ENCODE measurements around the gene AGL. TPM values are rescaled to one million over a fixed set of nuclear protein-coding genes. Genes with fewer than 3 reads are reported as not detected.
"Not testable (repeated sequence)": the region's sequence is repeated elsewhere in the genome, so short reads cannot be mapped to it uniquely, and the experiment has no call there.

The AGL gene
- total RNA-seq, 2 experiments from 2014 or later = 8.6 to 9.6 TPM

DNA sequence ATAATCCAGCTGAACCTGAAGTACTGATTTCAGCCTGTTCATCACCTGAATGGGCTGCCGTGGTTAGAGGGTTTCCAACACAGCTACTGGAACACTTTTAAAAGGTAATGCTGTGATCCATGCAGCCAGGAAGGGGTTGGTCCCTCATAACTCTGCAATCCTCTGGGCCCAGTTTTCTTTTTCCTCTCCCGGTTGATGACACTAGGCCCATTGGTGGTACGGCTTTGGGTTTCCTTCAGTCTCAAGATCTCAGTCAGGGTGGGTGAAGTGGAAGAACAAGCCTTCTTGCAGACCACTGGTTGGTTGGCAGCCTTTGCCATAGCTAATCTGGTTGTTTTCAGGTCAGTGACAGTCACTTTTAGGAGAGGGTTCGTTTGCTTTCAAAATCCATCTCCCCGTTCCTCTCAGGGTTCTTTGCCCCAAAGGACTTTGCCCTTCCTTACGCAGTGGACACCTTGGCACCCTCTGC, 119.1 kb downstream of the AGL start:
- H3K36me3 Mint-ChIP-seq (ENCODE audit: low read depth) = peaks cover 18% of the 10 kb centered on the region
- no peaks in the 10 kb centered on the region for H3K9me3 Mint-ChIP-seq
- TF ChIP-seq, protein P1, sequence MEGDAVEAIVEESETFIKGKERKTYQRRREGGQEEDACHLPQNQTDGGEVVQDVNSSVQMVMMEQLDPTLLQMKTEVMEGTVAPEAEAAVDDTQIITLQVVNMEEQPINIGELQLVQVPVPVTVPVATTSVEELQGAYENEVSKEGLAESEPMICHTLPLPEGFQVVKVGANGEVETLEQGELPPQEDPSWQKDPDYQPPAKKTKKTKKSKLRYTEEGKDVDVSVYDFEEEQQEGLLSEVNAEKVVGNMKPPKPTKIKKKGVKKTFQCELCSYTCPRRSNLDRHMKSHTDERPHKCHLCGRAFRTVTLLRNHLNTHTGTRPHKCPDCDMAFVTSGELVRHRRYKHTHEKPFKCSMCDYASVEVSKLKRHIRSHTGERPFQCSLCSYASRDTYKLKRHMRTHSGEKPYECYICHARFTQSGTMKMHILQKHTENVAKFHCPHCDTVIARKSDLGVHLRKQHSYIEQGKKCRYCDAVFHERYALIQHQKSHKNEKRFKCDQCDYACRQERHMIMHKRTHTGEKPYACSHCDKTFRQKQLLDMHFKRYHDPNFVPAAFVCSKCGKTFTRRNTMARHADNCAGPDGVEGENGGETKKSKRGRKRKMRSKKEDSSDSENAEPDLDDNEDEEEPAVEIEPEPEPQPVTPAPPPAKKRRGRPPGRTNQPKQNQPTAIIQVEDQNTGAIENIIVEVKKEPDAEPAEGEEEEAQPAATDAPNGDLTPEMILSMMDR (IDR thresholded peaks at IDR 0.05) = no peak
- Histone ChIP-seq H3K36me3 (ENCODE audit: insufficient read depth, low read length) (peaks cover 3% of the 10 kb centered on the region), H3K4me1 (ENCODE audit: insufficient read depth, low read length) (peaks cover 11% of the 10 kb centered on the region), H3K4me3 (ENCODE audit: low read length) (peak overlapping the region; percentile 80), H3K9me3 (ENCODE audit: control insufficient read depth in 1 of 2, insufficient read depth in 1 of 2, low read length in 2 of 2) (no peaks in the 10 kb centered on the region), H3K27ac (ENCODE audit: low read depth in 1 of 2, low read length in 2 of 2) (peak overlapping the region; percentile 24 to 71), H3K27me3 (ENCODE audit: control insufficient read depth in 1 of 2, insufficient read depth in 2 of 2, low read length in 2 of 2) (no peaks in the 10 kb centered on the region)
- H3K27ac Mint-ChIP-seq = peak overlapping the region; percentile 97
- peak in 1 of 14 experiments; percentile 1 for DNase-seq
- intact Hi-C loops (cut with DNase I, micrococcal nuclease) = loop anchor here in 1 of 2 experiments (5.0 kb wide), 3 partner anchors 68 to 163 kb away; partner anchors contain the start of genes AGL, SASS6 and TRMT13
- ChIA-PET POLR2A (interaction anchor here (0.6 to 2.3 kb wide), 13 partner anchors 11 to 297 kb away, joined by 3 to 33 read pairs (median 4); partner anchors contain the start of genes AGL, RTCA, SASS6 and TRMT13), CTCF (interaction anchor here (1.3 kb wide), 1 partner anchor 69 kb away, joined by 5 read pairs; a partner anchor contains a TSS)
- H3K27me3 Mint-ChIP-seq = no peaks in the 10 kb centered on the region
- no peak for ATAC-seq (ENCODE audit: poor library complexity)
- H3K4me1 Mint-ChIP-seq (ENCODE audit: low read depth) = peaks cover 38% of the 10 kb centered on the region
- peak overlapping the region; percentile 100 for H3K4me3 Mint-ChIP-seq

DNA sequence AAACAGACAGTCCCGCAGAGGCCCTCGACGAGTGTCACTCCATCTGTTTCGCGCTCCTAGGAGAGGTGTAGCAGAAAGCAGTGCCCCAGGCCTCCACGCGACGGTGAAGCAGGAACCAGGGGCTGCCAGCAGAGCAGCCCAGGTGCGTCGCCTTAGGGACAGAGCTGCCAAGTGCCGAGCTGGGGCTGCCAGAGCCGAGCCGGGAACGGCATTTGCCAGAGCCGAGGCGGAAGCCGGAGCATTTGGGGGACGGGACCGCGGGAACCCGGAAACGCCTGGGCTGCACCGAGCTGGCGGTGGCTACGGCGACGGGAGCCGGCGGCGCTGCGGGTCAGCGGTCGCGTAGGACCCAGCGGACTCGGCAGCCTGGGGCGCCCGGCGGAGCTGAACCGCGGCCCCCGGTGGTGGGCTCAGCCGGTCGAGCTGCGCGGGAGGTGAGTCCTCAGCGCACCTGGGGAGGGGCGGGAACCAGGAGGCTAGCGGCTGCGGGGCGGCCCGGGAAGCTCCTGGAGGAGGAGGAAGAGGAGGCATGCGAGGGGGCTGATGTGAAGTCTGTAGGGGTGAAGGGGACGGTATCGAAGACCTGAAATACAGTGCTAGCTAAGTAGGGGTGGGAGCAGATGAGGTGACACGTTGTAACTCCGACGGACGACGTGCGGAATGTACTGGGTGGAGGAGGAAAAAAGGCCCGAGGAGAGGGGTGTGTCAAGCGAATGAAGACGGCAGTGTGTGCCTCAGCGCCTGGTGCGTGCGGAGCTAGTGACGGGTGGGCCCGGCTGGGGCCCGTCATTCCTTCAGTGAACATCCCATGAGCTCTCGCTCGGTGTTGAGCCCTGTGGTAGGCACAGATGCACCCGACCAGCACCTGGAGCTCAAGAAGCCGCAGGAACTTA, 119.8 kb downstream of the AGL start, which contains the start of gene SLC35A3:
Gene SLC35A3, plus strand, starts transcription at position 268 of the 893 bp plus-strand sequence. CDS start 23,559 bp downstream, outside the sequence.
- POLR2A ChIA-PET = interaction anchor here (0.6 to 2.3 kb wide), 18 partner anchors 11 to 1403 kb away, joined by 3 to 33 read pairs (median 4); partner anchors contain the start of genes AGL, DBT, RTCA and SASS6
- CTCF ChIA-PET = interaction anchor here (1.3 kb wide), 1 partner anchor 68 kb away, joined by 5 read pairs; a partner anchor contains a TSS
- H3K36me3 ChIP-seq (ENCODE audit: insufficient read depth, low read length) = peaks cover 10% of the 10 kb centered on the region
- Mint-ChIP-seq H3K27ac (peak within 1 kb of the TSS; percentile 97), H3K4me3 (peak within 1 kb of the TSS; percentile 100), H3K9me3 (no peaks in the 10 kb centered on the region), H3K4me1 (ENCODE audit: low read depth) (peaks cover 38% of the 10 kb centered on the region), H3K36me3 (ENCODE audit: low read depth) (peaks cover 25% of the 10 kb centered on the region), H3K27me3 (no peaks in the 10 kb centered on the region)
- H3K27ac ChIP-seq (ENCODE audit: low read depth in 1 of 2, low read length in 2 of 2) = peak within 1 kb of the TSS; percentile 24 to 71
- no peaks in the 10 kb centered on the region for H3K9me3 ChIP-seq (ENCODE audit: control insufficient read depth in 1 of 2, insufficient read depth in 1 of 2, low read length in 2 of 2)
- TF ChIP-seq, protein P1 (IDR thresholded peaks at IDR 0.05) = no peak
- intact Hi-C loops (cut with DNase I, micrococcal nuclease) = loop anchor here (2.0 to 5.0 kb wide), 4 partner anchors 67 to 162 kb away; partner anchors contain the start of genes AGL (in 1 of the 2), SASS6 (in 1 of the 2) and TRMT13 (in 1 of the 2)
- no peaks in the 10 kb centered on the region for H3K27me3 ChIP-seq (ENCODE audit: control insufficient read depth in 1 of 2, insufficient read depth in 2 of 2, low read length in 2 of 2)
- H3K4me3 ChIP-seq (ENCODE audit: low read length) = peak within 1 kb of the TSS; percentile 80
- ATAC-seq (ENCODE audit: poor library complexity) (peak; percentile 83), DNase-seq (peak; percentile 60 to 88 (median 72))
- peaks cover 11% of the 10 kb centered on the region for H3K4me1 ChIP-seq (ENCODE audit: insufficient read depth, low read length)

DNA sequence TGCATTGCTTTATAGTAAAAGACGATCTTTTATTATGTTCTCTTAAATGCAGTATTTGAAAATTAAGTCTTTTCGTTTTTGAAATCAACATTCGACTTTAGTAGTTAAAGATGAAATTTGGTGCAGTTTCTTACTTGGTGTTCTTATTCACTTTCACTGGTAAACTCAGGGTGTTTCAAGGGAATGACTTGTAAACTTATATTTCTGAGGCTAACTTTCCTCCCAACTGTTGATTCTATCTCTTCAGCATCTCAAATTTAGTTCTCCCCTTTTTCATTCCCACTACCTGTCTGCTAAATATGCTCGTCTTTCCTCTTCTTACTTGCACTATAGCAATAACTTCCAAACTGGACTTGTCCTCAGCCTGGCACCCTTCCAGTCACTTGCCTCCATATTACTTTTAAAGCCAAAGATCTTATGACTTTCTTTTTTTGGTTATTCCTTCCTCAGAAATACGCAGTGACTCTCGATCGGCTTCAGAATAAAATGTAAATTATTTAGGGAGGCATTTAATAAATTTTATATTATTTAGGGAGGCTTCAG, 120.6 kb downstream of the AGL start:
- Mint-ChIP-seq H3K9me3 (no peaks in the 10 kb centered on the region), H3K4me1 (ENCODE audit: low read depth) (peaks cover 38% of the 10 kb centered on the region), H3K4me3 (peak overlapping the region; percentile 100), H3K36me3 (ENCODE audit: low read depth) (peaks cover 33% of the 10 kb centered on the region), H3K27me3 (no peaks in the 10 kb centered on the region), H3K27ac (peak overlapping the region; percentile 97)
- no peak for DNase-seq
- no peak for ATAC-seq (ENCODE audit: poor library complexity)
- POLR2A ChIA-PET = interaction anchor here (0.6 to 2.3 kb wide), 10 partner anchors 17 to 1402 kb away, joined by 3 to 33 read pairs (median 5); partner anchors contain the start of genes DBT, RTCA, SASS6 and TRMT13
- Histone ChIP-seq H3K4me3 (ENCODE audit: low read length) (peak overlapping the region; percentile 80), H3K27me3 (ENCODE audit: control insufficient read depth in 1 of 2, insufficient read depth in 2 of 2, low read length in 2 of 2) (no peaks in the 10 kb centered on the region), H3K27ac (ENCODE audit: low read depth in 1 of 2, low read length in 2 of 2) (peak overlapping the region in 1 of 2 donors; percentile 71), H3K9me3 (ENCODE audit: control insufficient read depth in 1 of 2, insufficient read depth in 1 of 2, low read length in 2 of 2) (no peaks in the 10 kb centered on the region), H3K4me1 (ENCODE audit: insufficient read depth, low read length) (peaks cover 11% of the 10 kb centered on the region), H3K36me3 (ENCODE audit: insufficient read depth, low read length) (peaks cover 18% of the 10 kb centered on the region)
- intact Hi-C loops (cut with DNase I, micrococcal nuclease) = loop anchor here in 1 of 2 experiments (2.0 kb wide), 1 partner anchor 68 kb away; a partner anchor contains a TSS
- TF ChIP-seq, protein P1 (IDR thresholded peaks at IDR 0.05) = no peak
- CTCF ChIA-PET = interaction anchor here (1.3 kb wide), 1 partner anchor 67 kb away, joined by 5 read pairs; a partner anchor contains a TSS

DNA sequence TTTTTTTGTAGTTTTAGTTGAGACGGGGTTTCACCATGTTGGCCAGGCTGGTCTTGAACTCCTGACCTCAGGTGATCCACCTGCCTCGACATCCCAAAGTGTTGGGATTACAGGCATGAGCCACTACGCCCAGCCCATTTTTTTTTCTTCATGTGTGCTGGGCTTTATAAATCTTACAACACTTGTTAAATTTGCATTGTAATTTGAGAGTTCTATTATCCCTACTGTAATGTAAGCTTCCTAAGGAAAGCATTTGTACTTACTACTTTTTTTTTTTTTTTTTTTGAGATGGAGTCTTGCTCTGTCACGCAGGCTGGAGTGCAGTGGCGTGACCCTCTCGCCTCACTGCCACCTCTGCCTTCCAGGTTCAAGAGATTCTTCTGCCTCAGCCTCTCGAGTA, 121.9 kb downstream of the AGL start:
- H3K27ac ChIP-seq (ENCODE audit: low read depth in 1 of 2, low read length in 2 of 2); intact Hi-C loops (cut with DNase I, micrococcal nuclease); H3K27ac Mint-ChIP-seq: not testable (repeated sequence)

More for the DNA sequence above, 121.9 kb downstream of the AGL start:
- Mint-ChIP-seq H3K4me3 (peak overlapping the region; percentile 30), H3K36me3 (ENCODE audit: low read depth) (peaks cover 43% of the 10 kb centered on the region), H3K4me1 (ENCODE audit: low read depth) (peaks cover 43% of the 10 kb centered on the region)
- H3K9me3 ChIP-seq (ENCODE audit: control insufficient read depth in 1 of 2, insufficient read depth in 1 of 2, low read length in 2 of 2); H3K9me3 Mint-ChIP-seq; ATAC-seq (ENCODE audit: poor library complexity); H3K27me3 Mint-ChIP-seq; H3K27me3 ChIP-seq (ENCODE audit: control insufficient read depth in 1 of 2, insufficient read depth in 2 of 2, low read length in 2 of 2); CTCF ChIA-PET; POLR2A ChIA-PET; H3K4me3 ChIP-seq (ENCODE audit: low read length); DNase-seq: not testable (repeated sequence)
- peaks cover 20% of the 10 kb centered on the region for H3K36me3 ChIP-seq (ENCODE audit: insufficient read depth, low read length)
- H3K4me1 ChIP-seq (ENCODE audit: insufficient read depth, low read length) = peaks cover 11% of the 10 kb centered on the region
